ENCODE data around the gene PRPH2. TPM values are rescaled to one million over a fixed set of nuclear protein-coding genes. Genes with fewer than 3 reads are reported as not detected.

The PRPH2 gene
- total and polyA plus RNA-seq, 2 of the 13 experiments (the other 11 are each of a cell fraction or from before 2014, with no cell fraction given), result 0.03 to 0.04 TPM

DNA sequence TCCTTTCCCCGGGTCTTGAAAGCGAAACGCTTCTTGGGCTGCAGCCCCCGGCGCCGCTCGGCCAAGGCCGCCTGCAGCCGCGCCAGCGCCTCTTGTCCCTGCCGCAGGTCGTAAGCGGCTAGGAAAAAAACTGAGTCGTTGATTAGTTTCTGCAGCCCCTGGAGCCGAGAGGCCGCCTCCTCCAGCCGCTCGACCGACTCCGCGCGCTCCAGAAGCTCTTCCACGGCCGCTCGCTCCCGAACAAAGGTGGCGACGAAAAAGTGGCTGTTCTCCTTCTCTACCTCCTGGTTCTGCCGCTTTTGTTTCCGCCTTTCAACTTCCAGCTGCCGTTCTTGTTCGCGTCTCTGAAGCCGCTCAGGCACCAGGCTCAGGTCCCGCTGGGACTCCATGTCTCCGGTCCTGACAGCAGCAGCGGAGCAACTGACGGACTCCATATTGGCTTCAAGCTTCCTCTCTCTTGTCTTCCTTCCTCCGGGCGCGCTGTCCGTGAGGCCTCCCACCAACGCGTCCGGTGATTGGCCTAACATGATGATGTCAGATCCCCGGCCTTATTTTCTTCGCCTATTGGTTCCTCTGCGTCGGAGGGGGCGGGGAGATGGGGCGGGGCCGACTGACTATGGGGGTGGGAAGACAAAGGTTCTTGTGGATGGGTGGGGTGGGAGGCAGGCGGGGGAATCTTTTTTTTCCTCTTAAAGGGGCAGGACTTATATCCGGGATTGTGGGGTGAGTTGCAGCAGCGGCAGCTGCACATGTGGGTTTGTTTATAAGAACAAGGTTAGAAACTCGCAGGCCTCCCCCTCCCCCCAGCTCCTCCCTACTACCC lies 23.5 kb upstream of the PRPH2 start, which contains the start of gene TBCC (continued):
- TF ChIP-seq, protein P1, sequence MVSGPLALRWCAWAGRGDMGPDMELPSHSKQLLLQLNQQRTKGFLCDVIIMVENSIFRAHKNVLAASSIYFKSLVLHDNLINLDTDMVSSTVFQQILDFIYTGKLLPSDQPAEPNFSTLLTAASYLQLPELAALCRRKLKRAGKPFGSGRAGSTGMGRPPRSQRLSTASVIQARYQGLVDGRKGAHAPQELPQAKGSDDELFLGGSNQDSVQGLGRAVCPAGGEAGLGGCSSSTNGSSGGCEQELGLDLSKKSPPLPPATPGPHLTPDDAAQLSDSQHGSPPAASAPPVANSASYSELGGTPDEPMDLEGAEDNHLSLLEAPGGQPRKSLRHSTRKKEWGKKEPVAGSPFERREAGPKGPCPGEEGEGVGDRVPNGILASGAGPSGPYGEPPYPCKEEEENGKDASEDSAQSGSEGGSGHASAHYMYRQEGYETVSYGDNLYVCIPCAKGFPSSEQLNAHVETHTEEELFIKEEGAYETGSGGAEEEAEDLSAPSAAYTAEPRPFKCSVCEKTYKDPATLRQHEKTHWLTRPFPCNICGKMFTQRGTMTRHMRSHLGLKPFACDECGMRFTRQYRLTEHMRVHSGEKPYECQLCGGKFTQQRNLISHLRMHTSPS (CRISPR knock-in tag; IDR thresholded peaks at IDR 0.05; ENCODE audit: low read depth), result no peak
- TF ChIP-seq, protein P2, sequence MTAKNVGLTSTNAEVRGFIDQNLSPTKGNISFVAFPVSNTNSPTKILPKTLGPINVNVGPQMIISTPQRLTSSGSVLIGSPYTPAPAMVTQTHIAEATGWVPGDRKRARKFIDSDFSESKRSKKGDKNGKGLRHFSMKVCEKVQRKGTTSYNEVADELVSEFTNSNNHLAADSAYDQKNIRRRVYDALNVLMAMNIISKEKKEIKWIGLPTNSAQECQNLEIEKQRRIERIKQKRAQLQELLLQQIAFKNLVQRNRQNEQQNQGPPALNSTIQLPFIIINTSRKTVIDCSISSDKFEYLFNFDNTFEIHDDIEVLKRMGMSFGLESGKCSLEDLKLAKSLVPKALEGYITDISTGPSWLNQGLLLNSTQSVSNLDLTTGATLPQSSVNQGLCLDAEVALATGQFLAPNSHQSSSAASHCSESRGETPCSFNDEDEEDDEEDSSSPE (CRISPR knock-in tag; IDR thresholded peaks at IDR 0.05), result peak; percentile 77
- no peak for TF ChIP-seq ZNF225 (CRISPR knock-in tag; IDR thresholded peaks at IDR 0.05)
- peak; percentile 32; the same call in 1 of the 2 replicates for TF ChIP-seq FOXK1 (CRISPR knock-in tag; IDR thresholded peaks at IDR 0.05; ENCODE audit: borderline replicate concordance, low read depth)
- peak; percentile 28 for TF ChIP-seq CENPT (CRISPR knock-in tag; IDR thresholded peaks at IDR 0.05; ENCODE audit: low read depth)
- peak; percentile 96 for TF ChIP-seq NFRKB (IDR thresholded peaks at IDR 0.05)
- peak; percentile 76 for TF ChIP-seq CBX1 (IDR thresholded peaks at IDR 0.05; ENCODE audit: low read depth)
- peak; percentile 81; the same call in 1 of the 2 replicates for TF ChIP-seq SALL2 (CRISPR knock-in tag; IDR thresholded peaks at IDR 0.05)
- no peak for TF ChIP-seq ZNF564 (CRISPR knock-in tag; IDR thresholded peaks at IDR 0.05)
- TF ChIP-seq KDM5B (CRISPR knock-in tag; IDR thresholded peaks at IDR 0.05; ENCODE audit: borderline replicate concordance), result peak; percentile 50; the same call in 1 of the 2 replicates
- 0 out of 2 replicates have a peak, but pooled peaks have one; percentile 16 for TF ChIP-seq MYC (CRISPR knock-in tag; IDR thresholded peaks at IDR 0.05; ENCODE audit: borderline replicate concordance)
- TF ChIP-seq ZNF616 (CRISPR knock-in tag; IDR thresholded peaks at IDR 0.05; ENCODE audit: low read depth), result peak; percentile 82
- no peak for TF ChIP-seq ONECUT2 (CRISPR knock-in tag; IDR thresholded peaks at IDR 0.05)
- TF ChIP-seq, protein P3, sequence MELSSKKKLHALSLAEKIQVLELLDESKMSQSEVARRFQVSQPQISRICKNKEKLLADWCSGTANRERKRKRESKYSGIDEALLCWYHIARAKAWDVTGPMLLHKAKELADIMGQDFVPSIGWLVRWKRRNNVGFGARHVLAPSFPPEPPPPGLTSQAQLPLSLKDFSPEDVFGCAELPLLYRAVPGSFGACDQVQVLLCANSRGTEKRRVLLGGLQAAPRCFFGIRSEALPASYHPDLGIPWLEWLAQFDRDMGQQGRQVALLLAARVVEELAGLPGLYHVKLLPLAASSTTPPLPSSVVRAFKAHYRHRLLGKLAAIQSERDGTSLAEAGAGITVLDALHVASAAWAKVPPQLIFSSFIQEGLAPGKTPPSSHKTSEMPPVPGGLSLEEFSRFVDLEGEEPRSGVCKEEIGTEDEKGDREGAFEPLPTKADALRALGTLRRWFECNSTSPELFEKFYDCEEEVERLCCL (CRISPR knock-in tag; IDR thresholded peaks at IDR 0.05; ENCODE audit: borderline replicate concordance), result peak; percentile 75; the same call in 1 of the 2 replicates
- TF ChIP-seq, protein P4, sequence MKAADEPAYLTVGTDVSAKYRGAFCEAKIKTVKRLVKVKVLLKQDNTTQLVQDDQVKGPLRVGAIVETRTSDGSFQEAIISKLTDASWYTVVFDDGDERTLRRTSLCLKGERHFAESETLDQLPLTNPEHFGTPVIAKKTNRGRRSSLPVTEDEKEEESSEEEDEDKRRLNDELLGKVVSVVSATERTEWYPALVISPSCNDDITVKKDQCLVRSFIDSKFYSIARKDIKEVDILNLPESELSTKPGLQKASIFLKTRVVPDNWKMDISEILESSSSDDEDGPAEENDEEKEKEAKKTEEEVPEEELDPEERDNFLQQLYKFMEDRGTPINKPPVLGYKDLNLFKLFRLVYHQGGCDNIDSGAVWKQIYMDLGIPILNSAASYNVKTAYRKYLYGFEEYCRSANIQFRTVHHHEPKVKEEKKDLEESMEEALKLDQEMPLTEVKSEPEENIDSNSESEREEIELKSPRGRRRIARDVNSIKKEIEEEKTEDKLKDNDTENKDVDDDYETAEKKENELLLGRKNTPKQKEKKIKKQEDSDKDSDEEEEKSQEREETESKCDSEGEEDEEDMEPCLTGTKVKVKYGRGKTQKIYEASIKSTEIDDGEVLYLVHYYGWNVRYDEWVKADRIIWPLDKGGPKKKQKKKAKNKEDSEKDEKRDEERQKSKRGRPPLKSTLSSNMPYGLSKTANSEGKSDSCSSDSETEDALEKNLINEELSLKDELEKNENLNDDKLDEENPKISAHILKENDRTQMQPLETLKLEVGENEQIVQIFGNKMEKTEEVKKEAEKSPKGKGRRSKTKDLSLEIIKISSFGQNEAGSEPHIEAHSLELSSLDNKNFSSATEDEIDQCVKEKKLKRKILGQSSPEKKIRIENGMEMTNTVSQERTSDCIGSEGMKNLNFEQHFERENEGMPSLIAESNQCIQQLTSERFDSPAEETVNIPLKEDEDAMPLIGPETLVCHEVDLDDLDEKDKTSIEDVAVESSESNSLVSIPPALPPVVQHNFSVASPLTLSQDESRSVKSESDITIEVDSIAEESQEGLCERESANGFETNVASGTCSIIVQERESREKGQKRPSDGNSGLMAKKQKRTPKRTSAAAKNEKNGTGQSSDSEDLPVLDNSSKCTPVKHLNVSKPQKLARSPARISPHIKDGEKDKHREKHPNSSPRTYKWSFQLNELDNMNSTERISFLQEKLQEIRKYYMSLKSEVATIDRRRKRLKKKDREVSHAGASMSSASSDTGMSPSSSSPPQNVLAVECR (CRISPR knock-in tag; IDR thresholded peaks at IDR 0.05; ENCODE audit: borderline replicate concordance), result peak; percentile 84
- TF ChIP-seq NR2C2 (CRISPR knock-in tag; IDR thresholded peaks at IDR 0.05; ENCODE audit: borderline replicate concordance), result peak; percentile 56
- peak; percentile 62; the same call in 1 of the 2 replicates for TF ChIP-seq MED1 (CRISPR knock-in tag; IDR thresholded peaks at IDR 0.05)
- peak; percentile 54 for TF ChIP-seq TBL1XR1 (IDR thresholded peaks at IDR 0.05; ENCODE audit: borderline replicate concordance, low read length, partially characterized antibody)
- TF ChIP-seq ZNF572 (CRISPR knock-in tag; IDR thresholded peaks at IDR 0.05), result no peak; the same call in 1 of the 2 replicates
- 0 out of 2 replicates have a peak, but pooled peaks have one; percentile 29 for TF ChIP-seq ZSCAN25 (CRISPR knock-in tag; IDR thresholded peaks at IDR 0.05)
